DMS53 (cell line): ENCODE data around the gene RARRES2.
A peak's percentile ranks its signal among the peaks of the same experiment; 100 is the strongest.
"Not testable (repeated sequence)": the region's sequence is repeated elsewhere in the genome, so short reads cannot be mapped to it uniquely, and the experiment has no call there.

Experiments used
- DNase-seq: peaks from one replicate; lab custom pipeline; 2025; lab: John Stamatoyannopoulos, UW

The RARRES2 gene

DNA sequence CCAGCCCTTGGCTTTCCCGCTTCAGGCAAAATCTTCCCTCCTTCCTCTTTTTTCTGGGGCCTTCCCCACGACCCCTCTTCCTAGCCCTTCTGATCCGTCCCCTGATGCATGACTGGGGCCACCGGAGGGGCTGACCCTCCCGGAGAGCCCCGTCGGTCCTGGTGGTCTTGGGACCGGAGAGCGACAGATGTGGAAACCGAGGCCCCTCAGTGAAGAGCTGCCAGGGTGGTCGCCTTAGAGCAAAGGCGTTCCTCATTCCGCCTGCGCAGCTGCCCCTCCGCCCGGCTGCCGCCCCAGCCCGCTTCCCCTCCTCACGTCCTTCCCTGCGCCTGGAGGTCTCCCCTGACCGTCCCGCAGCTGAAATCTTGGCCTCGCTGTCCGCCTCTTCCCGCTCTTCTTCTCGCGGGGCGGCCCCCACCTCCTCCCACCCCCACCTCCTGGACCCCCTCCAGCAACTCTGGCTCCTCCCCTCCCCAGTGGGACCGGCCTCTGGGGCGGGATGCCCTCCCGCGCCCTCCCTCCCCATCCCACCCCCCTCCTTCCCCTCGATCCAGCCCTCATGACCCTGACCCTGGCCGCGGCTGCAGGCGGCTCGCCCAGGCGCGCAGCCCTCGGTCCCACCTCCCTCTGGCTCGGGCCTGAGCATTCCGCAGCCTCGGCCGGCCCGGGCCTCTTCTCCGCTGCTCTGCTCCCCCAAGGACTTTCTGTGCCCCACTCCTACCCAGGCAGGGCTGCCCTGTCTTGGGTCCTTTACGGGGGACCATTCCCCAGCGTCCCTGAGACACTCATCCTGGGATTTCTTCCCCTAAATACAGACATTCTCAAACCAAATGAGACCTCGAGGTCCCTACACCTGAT is at the start of gene RARRES2:
TSS of gene RARRES2 (minus strand) at position 367 of the 858 bp plus-strand sequence. CDS start 1,020 bp downstream, outside the sequence.
- DNase-seq: no peak

DNA sequence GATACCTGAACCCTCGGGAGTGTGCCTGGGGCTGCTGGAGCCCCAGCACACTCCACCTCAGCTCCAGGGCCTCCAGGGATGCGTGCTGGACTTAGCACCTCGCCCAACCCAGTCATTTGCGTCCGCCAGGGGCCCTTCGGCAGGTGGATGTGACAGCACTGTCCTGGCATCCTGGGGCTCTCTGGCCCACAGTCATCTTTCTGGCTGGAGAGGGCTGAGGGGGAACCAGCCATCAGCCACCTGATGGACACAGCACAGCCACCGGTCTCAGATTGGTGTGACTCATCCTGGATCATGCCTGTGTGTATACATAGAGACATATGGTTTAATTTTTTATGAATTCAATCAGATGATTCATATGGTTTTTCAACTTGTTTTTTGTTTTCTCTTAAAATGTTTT is 48.8 kb upstream of the RARRES2 start:
- peak; percentile 29 for DNase-seq

DNA sequence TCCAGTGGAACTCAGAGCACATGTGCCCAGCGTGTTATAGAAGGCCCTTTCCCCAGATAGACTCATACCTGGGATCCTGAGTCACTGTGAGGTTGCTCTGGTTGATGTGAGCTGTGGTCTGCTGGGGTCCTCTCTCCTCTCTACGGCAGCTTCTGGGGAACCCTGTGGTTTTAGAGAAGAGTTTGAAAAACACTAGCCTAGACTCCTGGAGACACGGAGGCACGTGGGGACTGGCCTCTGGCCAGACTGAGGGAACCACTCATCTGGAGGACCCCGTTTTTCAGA is 48.0 kb upstream of the RARRES2 start:
- DNase-seq: no peak

DNA sequence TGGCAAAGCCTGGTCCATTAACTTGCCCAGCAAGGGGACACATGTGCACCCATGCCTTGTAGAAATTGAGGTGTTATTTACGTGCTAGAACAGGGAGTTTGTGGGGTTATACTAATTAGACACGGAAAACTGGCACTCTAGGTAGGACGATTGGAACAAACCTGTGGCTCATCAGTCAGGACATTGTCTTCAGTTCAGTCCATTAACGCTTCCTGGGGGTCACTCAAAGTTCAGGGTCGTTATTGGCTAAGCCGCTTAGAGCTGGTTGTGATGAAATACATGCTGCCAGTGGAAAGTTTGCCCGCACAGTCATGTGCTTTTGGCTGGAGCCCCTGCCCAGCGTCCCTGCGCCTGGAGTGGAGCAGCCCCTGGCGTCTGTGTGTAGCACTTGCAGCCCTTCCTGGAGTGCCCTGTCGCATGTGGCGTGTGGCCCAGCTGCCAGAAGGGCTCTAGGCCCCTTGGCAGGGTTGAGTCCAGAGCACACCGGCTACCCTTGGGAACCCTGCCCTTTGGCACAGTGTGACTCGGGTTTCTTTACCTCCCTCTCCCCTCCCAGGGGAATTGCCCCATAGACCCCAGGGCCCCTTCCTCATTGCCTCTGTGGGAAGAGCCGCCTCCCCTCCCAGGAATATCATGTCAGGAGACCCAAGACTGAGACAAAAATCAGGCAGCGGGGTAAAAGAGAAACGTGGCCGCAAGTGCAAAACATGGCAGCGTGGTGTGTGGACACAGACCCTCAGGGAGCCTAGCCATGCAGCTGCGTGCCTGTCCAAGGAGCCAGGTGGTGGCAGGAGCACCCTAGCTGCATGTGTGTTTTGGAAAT is 47.5 kb upstream of the RARRES2 start:
- DNase-seq: peak; percentile 30

DNA sequence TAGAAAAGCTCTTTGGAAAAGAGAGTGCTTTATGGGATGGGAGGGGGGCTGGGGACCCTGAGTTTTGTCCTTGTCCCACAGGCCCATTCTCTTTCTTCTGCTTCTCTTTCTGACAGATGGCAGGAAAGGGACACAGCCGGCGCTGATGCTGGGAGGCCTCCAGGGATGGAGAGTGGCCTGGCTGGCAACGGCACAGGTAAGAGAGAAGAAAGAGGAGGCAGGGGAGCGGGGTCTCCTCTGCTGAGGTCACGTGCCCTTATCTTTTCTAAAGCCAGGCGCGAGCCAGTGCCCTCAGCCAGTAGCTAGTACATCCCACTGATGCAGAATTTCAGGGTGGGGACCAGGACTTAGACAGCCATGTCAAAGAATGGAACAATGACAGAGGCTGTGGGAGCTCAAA is 46.9 kb upstream of the RARRES2 start:
- no peak for DNase-seq

DNA sequence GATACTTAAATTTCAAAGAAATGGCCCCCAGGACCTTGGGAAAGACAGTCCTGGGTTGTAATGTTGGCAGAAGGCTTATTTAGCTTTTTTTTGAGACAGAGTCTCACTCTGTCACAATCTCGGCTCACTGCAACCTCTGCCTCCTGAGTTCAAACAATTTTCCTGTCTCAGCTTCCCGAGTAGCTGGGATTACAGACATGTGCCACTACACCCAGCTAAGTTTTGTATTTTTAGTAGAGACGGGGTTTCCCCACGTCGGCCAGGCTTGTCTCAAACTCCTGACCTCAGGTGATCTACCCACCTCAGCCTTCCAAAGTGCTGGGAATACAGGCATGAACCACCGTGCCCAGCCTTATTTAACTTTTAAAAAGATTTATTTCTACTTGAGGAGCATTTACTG is 44.5 kb upstream of the RARRES2 start:
- not testable (repeated sequence) for DNase-seq

DNA sequence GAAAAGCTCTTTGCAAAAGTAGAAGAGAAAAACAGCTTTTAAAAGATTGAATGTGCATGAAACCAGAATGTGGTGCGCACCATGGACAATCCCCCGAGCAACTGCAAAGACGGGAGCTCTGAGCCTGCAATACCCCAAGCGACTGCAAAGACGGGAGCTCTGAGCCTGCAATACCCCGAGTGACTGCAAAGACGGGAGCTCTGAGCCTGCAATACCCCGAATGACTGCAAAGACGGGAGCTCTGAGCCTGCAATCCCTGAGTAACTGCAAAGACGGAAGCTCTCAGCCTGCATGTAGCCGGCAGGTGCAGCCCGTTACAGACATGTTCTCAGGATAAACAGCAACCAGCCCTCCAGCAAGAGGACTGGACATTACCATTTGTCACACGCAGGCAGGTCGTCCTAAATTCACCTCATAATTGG is 43.9 kb upstream of the RARRES2 start:
- DNase-seq: no peak

DNA sequence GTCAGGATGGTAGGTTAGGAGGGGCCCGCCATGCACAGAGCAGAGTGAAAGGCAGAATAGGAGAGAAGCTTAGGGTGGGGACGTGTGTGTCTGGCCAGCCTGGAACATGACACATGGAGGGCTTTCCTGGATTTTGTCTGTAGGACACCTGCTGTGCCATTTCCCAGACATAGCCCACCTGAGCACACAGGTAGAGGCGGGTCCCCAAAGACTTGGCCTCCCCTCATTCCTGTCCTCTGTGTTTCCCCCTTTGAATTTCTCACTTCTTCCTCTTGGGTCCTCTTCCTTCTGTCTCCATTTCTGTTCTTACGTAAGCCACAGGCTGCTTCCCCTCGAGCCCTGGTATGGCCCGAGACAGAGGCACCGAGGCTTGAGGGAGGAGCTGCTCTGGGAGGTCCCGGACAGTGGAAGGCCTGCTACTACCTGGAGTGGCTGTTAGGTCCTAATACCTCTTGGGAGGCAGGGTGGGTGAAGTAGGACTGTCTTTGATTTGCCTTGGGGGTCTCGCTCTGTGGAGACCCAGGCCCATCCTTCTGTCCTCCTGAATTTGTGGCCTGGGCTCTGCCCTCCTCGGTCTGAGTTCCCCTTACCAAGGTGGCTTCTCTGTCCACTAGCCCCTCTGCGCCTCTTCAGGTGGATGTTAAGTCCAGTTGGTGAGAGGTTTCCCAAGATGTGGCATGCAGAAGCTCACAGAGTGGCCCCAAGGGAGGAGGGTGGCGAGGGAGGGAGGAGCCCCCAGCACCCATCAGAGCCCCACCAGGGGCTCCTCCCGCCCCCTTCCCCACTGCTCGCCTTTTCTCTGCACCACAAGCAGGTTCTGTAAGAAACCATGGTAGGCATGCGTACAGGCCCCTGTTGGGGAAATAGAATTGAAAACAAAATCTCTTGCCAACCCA is 43.2 kb upstream of the RARRES2 start:
- DNase-seq: no peak

DNA sequence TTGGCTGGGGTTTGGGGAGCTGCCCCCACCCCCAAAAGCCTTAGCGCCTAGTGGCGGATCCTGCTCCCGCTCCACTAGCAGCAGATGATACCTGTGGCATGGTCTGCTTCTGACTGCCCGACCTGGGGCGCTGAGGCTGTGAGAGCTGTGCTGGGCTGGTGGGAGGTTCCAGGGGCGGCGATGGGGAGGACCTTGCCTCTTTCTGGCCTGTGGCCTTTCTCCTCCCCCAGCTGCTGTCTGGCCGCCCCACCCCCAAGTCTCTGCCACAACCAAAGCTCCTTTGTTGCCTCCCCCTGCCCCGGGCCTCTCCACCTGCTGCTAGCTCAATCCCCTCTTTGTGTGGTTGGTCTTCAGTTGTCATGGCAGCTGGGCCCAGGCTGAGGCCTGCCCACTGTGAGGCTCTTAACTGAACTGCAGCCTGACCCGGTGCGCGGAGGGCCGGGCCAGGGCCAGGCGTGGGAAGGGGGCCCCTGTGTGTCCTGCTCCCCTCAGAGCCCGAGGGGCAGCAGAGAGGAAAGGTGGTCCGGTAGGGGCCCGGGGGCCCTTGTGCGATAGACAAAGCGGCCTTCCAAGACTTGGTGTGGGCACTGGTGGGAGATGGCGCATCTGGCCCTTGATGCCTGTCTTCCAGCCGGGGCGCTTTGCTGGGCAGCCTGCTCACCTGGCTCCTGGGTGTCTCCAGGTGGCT is 42.4 kb upstream of the RARRES2 start:
- DNase-seq: peak; percentile 99

DNA sequence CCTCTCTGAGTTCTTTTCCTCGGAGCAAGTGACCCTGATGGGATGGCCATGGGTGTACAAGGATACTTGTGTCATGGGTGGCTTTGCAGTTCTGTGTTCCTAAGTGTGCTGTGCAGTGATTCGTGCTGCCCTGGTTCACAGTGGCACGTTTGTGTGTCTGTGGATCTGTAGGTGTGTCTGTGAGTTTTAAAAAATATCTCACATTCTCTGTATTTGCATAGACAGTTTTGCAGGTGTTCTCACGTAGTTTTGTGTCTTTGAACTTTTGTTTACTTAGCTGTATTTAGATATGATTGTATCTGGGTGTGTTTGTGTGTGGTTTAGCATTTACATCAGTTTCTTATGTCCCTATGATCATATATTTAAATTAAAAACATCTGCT is 41.4 kb upstream of the RARRES2 start:
- peak; percentile 79 for DNase-seq

DNA sequence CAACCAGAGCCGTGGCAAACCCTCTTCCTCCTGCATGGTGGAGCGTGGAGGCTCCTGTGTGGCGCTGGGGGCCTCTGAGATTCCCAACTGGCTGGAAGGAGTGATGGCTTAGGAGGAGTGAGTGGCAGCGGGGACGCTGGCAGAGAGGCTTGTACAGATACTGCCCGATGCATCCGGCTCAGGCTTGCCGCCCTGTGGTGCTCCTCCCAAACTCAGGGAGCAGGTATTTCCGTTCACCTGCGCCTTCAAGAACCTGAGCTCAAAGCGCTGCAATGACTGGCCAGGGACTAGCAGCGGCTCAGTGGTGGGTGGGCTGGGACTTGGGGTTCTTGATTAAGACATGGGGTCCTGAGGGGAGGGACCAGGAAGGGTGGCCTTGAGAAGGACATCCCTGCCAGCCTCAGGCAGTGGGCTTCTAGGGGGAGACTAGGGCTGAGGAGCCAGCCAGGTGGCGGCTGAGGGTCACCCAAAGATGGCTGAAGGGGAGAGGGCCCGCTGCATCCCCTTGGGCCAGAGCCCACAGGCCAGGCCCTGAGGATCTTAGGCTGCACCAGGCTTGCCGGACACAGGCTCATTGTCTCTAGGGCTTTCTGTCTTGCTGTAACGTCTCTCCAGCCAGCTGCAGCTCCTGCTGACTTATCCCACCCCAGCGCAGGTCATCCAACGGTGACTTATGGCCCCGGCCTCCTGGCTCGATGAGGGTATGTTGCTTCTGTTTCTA is 40.9 kb upstream of the RARRES2 start:
- peak; percentile 92 for DNase-seq

DNA sequence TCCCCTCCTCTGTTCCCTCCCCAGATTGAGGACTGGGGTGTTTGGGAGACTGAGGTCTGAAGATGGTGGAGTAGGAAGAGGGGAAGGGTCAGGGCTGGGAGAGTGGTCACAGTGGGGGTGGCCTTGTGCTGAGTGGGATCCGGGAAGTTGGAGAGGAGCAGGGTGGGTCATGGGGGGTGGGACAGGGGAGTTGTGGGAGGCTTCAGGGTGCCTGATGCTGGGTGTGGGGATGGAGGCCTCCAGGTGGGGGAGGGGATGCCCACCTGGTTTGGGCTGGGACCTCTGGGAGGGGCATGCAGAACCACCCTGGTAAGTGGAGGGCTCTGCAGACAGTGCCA is 40.3 kb upstream of the RARRES2 start:
- DNase-seq: no peak

DNA sequence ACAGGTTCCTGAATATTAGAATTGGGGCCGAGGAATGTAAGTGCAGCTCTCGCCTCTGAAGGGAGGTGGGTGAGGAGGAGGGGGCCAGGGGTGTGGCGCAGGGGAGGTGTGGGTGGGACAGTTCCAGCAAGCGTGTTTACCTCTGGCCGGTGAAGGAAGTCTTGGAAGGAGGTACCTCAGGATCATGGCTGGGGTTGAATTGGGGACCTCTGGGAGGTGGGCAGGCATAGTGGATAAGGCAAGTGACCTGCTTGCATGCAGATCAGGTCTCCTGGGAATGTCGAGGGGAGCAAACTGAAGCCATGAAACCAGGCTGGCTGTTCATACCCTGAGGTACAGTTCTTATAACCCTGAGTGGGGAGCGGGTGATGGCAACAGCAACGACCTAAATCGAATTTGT is 39.7 kb upstream of the RARRES2 start:
- no peak for DNase-seq

DNA sequence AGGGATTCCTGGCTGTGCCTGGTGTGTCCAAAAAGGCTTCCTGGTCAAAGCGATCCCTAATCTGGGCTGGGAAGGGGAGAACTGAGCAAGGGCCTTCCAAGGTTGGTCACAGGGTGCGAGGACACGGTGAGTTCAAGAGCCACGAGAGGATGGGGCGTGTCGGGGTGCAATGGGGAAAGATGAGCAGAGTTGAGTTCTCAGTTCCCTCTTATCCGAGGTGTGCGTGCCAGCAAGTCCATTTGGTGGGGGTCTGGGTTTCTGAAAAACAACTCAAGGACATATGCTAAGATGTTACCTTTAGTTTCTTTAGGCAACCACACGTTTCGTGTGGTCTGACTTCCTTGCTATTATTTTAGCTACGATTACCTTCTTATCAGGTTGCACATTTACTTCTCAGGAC is 39.0 kb upstream of the RARRES2 start:
- no peak for DNase-seq

DNA sequence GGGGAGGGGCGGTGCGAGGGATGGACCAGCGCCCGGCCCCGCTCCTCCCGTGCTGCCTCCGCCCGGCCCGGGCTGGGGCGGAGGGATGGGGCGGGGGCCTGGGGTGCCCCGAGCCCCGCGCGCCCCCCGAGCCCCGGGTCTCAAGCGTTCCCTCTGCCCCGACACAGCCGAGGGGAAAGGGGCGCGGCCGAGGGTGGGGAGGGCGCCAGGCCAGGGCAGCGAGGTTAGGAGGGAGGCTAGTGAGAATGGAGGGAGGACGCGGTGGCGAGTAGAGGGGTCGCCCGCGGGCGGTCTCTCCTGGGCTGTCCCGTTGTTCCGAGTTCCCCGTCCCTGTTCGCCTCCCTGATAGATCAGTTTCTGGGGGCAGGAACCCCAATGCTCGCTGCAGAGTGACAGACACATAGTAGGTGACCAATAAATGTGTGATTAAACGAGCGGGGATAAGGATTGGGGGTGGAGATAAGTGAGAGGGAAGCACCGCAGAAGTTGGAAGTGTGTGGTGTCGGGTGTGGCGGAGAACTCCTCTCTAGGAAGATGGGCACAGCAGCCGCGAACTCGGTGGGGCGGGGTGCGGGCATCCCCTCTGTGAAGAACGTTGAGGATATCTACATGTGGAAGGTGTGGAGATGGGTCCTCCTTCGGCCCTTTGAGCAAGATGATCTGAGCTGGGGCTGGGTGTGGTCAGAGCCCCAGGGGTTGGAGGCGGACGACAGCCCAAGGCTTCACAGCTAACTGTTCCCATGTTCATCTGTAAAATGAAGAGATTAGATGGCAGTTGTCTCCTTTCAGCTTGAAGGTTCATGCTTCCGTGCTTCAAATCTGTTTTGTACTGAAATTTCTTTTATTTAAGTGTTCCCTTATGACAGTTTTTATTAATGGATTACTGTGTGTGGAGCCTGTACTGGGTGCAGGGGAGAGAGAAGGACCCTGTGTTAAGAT is 38.3 kb upstream of the RARRES2 start:
- DNase-seq: peak; percentile 62

DNA sequence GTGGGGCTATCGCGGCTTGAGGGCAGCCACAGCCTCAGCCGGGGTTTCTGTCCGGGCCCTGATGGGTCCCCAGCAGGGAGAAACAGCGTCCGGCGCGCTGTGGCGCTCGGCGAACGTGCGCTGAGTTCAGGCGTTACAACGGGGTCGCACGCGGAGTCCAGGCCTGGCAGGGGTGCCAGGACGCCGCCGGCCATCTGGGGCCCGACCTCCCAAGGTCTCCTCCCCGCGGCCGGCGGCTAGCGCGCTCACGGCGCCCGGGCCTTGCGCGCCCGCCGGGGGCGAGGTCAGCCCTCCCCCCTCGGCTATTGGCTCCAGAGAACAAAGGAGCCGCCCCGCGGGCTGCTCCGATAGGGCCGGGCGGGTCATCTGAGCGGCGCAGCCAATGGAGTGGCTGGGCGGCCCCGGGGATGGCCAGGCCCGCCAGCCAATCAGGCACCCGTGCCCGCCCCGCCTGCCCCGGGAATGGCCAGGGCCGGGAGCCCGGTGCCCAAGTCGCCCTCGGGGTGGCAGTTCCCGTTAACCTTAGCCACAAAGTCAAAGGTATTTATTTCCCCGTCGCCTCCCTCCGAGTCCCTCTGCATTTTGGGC is 37.5 kb upstream of the RARRES2 start, which contains the start of gene ZNF775:
TSS of gene ZNF775 (plus strand) at position 478 of the 588 bp plus-strand sequence. CDS start 9,141 bp downstream, outside the sequence.
- DNase-seq: peak; percentile 99

DNA sequence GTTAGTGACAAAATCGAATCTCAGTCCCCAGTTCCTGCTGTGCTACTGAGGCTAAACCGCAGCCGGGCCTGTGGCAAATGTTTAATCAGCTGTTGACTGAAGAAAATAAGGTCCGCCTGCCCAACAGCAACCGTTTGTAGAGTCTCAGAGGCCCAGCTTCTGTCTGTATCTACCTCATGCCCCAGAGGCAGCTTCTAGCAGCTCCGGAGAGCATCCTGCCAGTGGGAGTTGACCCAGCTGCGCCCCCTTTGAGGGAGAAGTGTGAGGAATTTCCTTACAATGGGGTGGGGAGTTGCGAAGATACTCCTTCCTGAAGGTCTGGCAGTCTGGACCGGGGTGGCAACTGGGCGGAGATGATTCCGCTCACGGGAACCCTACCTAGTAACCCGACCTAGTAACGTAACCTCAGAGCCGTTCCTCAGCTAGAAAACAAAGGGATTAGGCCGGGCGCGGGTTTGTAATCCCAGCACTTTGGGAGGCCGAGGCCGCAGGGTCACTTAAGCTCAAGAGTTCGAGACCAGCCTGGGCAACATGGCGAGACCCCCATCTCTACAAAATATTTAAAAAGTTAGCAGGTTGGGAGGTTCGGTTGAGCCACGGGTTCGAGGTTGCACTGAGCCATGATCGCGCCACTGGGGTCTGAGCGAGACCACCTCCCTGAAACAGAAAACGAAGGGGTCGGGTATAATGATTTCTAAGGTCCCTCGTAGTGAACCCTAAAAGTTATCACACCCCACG is 36.9 kb upstream of the RARRES2 start:
- peak; percentile 97 for DNase-seq

DNA sequence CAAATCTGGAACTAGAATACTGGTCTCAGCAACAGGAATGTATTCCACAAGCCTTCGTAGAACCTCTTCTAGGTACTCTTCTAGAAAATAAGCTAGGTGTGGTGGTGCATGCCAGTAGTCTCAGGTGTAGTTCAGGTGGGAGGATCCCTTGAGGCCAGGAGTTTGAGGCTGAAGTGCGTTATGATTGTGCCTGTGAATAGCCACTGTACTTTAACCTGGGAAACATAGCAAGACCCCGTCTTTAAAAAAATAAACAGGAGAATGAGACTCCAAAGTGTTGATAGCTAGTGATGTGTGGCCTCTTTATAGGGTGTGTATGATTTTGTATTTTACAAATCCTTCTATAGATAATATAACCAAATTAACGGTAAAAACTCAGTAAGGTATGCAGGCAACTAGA is 36.2 kb upstream of the RARRES2 start:
- peak; percentile 77 for DNase-seq

DNA sequence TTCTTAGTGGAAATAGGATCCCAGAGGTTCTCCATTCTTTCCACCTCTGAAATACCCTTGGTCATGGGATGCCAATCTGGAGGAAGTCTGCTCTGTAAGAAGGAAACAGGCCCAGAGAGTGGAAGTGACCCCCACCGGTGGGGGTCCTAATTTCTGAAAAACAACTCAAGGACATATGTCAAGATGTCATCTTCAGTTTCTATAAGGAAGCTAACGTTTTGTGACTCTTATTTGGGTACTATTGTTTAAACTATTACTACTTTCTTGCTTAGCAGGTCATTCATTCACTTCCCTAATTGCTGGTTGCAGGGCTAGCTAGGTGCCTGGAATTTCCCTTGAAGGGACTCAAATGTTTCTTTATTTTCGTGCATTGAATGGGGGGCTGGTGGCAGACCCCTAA is 35.8 kb upstream of the RARRES2 start:
- DNase-seq: no peak
